ENCODE results near the gene SLC17A1. TPM values are rescaled to one million over a fixed set of nuclear protein-coding genes. Genes with fewer than 3 reads are reported as not detected.

Gene SLC17A1
- total RNA-seq, 1 experiment from 2014 or later, result not detected

DNA sequence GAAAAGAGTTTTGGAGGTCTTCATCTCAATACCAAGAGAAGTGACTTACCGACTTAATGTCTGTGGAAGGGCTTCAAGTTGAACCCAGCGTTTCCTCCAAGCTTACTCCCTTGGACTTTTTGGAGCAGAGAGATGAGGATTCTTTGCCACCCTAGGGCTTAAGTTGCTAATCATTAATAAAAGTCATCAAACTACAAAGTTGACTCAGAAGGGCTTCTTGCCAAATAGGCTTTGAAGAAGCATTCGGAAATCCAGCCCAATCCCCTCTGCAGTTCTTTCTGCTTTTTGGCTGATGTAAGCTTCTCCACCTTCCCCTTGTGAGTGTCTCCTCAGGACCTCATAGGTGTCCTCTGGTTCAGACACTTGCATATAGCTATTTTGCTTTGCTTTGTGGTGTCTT, 42.3 kb upstream of the SLC17A1 start, which contains the start of gene SLC17A3:
Gene SLC17A3, minus strand, starts transcription at position 126 of the 400 bp plus-strand sequence. CDS start 5,856 bp downstream, outside the sequence.
- ChIA-PET CTCF (no interaction called here), POLR2A (no interaction called here)
- intact Hi-C loops (cut with micrococcal nuclease; ENCODE audit: unreplicated experiment), result no loop called here
- Histone ChIP-seq H3K36me3 (ENCODE audit: control insufficient read depth, insufficient read depth, low read length) (no peaks in the 10 kb centered on the region), H3K27ac (ENCODE audit: low read length) (no peak within 1 kb of the TSS), H3K9me3 (ENCODE audit: control insufficient read depth, insufficient read depth, low read depth, low read length) (no peaks in the 10 kb centered on the region), H3K4me3 (ENCODE audit: low read depth in 2 of 2, low read length in 2 of 2) (no peak within 1 kb of the TSS), H3K27me3 (ENCODE audit: control insufficient read depth, insufficient read depth, low read length) (no peaks in the 10 kb centered on the region), H3K4me1 (ENCODE audit: control insufficient read depth, insufficient read depth, low read length) (no peaks in the 10 kb centered on the region)
- no TSS peak for BruUV-seq (replicated peaks)
- TF ChIP-seq TCF7L2 (IDR thresholded peaks at IDR 0.05; ENCODE audit: low read depth, low read length) (no peak), SIN3A (IDR thresholded peaks at IDR 0.05; ENCODE audit: borderline replicate concordance, insufficient read depth, low read depth, low read length) (no peak), POLR2AphosphoS5 (IDR thresholded peaks at IDR 0.05; ENCODE audit: low read depth, low read length) (no peak)
- TF ChIP-seq, protein P1, sequence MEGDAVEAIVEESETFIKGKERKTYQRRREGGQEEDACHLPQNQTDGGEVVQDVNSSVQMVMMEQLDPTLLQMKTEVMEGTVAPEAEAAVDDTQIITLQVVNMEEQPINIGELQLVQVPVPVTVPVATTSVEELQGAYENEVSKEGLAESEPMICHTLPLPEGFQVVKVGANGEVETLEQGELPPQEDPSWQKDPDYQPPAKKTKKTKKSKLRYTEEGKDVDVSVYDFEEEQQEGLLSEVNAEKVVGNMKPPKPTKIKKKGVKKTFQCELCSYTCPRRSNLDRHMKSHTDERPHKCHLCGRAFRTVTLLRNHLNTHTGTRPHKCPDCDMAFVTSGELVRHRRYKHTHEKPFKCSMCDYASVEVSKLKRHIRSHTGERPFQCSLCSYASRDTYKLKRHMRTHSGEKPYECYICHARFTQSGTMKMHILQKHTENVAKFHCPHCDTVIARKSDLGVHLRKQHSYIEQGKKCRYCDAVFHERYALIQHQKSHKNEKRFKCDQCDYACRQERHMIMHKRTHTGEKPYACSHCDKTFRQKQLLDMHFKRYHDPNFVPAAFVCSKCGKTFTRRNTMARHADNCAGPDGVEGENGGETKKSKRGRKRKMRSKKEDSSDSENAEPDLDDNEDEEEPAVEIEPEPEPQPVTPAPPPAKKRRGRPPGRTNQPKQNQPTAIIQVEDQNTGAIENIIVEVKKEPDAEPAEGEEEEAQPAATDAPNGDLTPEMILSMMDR (IDR thresholded peaks at IDR 0.05), result no peak
- TF ChIP-seq, protein P2, sequence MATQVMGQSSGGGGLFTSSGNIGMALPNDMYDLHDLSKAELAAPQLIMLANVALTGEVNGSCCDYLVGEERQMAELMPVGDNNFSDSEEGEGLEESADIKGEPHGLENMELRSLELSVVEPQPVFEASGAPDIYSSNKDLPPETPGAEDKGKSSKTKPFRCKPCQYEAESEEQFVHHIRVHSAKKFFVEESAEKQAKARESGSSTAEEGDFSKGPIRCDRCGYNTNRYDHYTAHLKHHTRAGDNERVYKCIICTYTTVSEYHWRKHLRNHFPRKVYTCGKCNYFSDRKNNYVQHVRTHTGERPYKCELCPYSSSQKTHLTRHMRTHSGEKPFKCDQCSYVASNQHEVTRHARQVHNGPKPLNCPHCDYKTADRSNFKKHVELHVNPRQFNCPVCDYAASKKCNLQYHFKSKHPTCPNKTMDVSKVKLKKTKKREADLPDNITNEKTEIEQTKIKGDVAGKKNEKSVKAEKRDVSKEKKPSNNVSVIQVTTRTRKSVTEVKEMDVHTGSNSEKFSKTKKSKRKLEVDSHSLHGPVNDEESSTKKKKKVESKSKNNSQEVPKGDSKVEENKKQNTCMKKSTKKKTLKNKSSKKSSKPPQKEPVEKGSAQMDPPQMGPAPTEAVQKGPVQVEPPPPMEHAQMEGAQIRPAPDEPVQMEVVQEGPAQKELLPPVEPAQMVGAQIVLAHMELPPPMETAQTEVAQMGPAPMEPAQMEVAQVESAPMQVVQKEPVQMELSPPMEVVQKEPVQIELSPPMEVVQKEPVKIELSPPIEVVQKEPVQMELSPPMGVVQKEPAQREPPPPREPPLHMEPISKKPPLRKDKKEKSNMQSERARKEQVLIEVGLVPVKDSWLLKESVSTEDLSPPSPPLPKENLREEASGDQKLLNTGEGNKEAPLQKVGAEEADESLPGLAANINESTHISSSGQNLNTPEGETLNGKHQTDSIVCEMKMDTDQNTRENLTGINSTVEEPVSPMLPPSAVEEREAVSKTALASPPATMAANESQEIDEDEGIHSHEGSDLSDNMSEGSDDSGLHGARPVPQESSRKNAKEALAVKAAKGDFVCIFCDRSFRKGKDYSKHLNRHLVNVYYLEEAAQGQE (IDR thresholded peaks at IDR 0.05; ENCODE audit: insufficient read depth in 1 of 2, low read depth in 2 of 2, low read length in 1 of 2), result no peak
- no peak for ATAC-seq
- DNase-seq (ENCODE audit: low read depth, low spot score), result no peak
- in situ Hi-C loops (cut with HindIII; ENCODE audit: low pct_unique_long_range_greater_than_20kb, low sequenced_read_pairs), result no loop called here

DNA sequence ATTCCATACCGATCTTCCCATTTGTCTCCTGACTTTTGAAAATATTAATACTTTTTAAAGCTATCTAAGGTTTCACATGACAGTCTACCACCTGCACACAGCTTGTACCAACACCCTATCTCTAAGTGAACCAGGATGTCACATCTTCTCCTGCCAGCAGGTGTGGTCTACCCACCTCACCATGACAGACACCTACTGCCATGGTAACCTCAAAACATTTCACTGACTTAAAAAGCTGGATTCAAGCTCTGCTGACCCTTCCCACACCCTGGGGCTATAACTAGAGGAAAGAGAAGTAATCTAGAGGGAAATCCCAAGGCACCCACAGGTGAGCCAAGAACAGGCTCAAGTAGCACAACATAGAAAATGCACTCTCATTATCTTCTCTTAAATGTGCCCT, 41.0 kb upstream of the SLC17A1 start:
- intact Hi-C loops (cut with micrococcal nuclease; ENCODE audit: unreplicated experiment), result no loop called here

More for the DNA sequence above, 41.0 kb upstream of the SLC17A1 start:
- ChIA-PET CTCF (no interaction called here), POLR2A (no interaction called here)
- H3K4me1 ChIP-seq (ENCODE audit: control insufficient read depth, insufficient read depth, low read length), result no peaks in the 10 kb centered on the region
- H3K27ac ChIP-seq (ENCODE audit: low read length), result no peak overlapping the region
- ATAC-seq (no peak), DNase-seq (ENCODE audit: low read depth, low spot score) (no peak)
- H3K27me3 ChIP-seq (ENCODE audit: control insufficient read depth, insufficient read depth, low read length), result no peaks in the 10 kb centered on the region
- no peak for TF ChIP-seq TCF7L2 (IDR thresholded peaks at IDR 0.05; ENCODE audit: low read depth, low read length)
- TF ChIP-seq, protein P1 (IDR thresholded peaks at IDR 0.05), result no peak
- no peak for TF ChIP-seq SIN3A (IDR thresholded peaks at IDR 0.05; ENCODE audit: borderline replicate concordance, insufficient read depth, low read depth, low read length)
- TF ChIP-seq, protein P2 (IDR thresholded peaks at IDR 0.05; ENCODE audit: insufficient read depth in 1 of 2, low read depth in 2 of 2, low read length in 1 of 2), result no peak
- no peak for TF ChIP-seq POLR2AphosphoS5 (IDR thresholded peaks at IDR 0.05; ENCODE audit: low read depth, low read length)
- no peak overlapping the region for H3K4me3 ChIP-seq (ENCODE audit: low read depth in 2 of 2, low read length in 2 of 2)
- no peaks in the 10 kb centered on the region for H3K36me3 ChIP-seq (ENCODE audit: control insufficient read depth, insufficient read depth, low read length)
- in situ Hi-C loops (cut with HindIII; ENCODE audit: low pct_unique_long_range_greater_than_20kb, low sequenced_read_pairs), result no loop called here
- BruUV-seq (replicated peaks), result no TSS peak
- no peaks in the 10 kb centered on the region for H3K9me3 ChIP-seq (ENCODE audit: control insufficient read depth, insufficient read depth, low read depth, low read length)

All from Panc1 (cell line).